H1 (cell line): ENCODE data around the gene MAMSTR. TPM values are rescaled to one million over a fixed set of nuclear protein-coding genes. Genes with fewer than 3 reads are reported as not detected.

Source experiments
- CHD7 ChIP-seq: fragments of 300-600 bp; sonication (generic); IDR thresholded peaks from 2 replicates; pipeline ENCODE4 v1.7.1; 2012; ENCODE audit warnings: low read length, moderate library complexity, mild to moderate bottlenecking, inconsistent platforms; ENCODE audit not compliant: insufficient replicate concordance
- KDM4A ChIP-seq: IDR thresholded peaks from one replicate; pipeline ENCODE4 v1.7.1; 2012; ENCODE audit warnings: low read depth, mild to moderate bottlenecking, moderate library complexity, low read length, inconsistent platforms; ENCODE audit not compliant: severe bottlenecking
- NANOG ChIP-seq: IDR thresholded peaks from 2 replicates; pipeline ENCODE4 v1.6.1; 2011; ENCODE audit warnings: low read length, low read depth, mild to moderate bottlenecking, inconsistent platforms; ENCODE audit not compliant: insufficient read depth, poor library complexity, severe bottlenecking
- NRF1 ChIP-seq: IDR thresholded peaks from 2 replicates; pipeline ENCODE4 v1.6.1; 2011; ENCODE audit warnings: mild to moderate bottlenecking, low read depth, low read length, improper control_type of control experiment
- RFX5 ChIP-seq: IDR thresholded peaks from 2 replicates; pipeline ENCODE4 v1.6.1; 2011; ENCODE audit warnings: low read depth, low read length, improper control_type of control experiment, borderline replicate concordance
- RNF2 ChIP-seq: fragments of 200-900, 300-1000 bp; sonication (generic); IDR thresholded peaks from 2 replicates; pipeline ENCODE4 v1.7.1; 2016; ENCODE audit warnings: borderline replicate concordance, low read depth, mild to moderate bottlenecking, antibody characterized with exemption, low read length; ENCODE audit not compliant: poor library complexity, severe bottlenecking; ENCODE audit errors: missing control alignments
- SIRT6 ChIP-seq: IDR thresholded peaks from one replicate; pipeline ENCODE4 v1.7.1; 2012; ENCODE audit warnings: low read length, inconsistent platforms
- SUZ12 ChIP-seq: fragments of 200-600 bp; sonication (generic); IDR thresholded peaks from 2 replicates; pipeline ENCODE4 v1.6.1; 2012; ENCODE audit warnings: mild to moderate bottlenecking, inconsistent platforms, low read length, moderate library complexity, mixed read lengths
- polyA plus RNA-seq, 7 experiments: library from polyadenylated mRNA; depleted of rRNA in 3 of 7; stranded (reverse) in 5 of 7; unstranded in 2 of 7; fragments of >200 nt in 5 of 7; fragments of 200-250 nt in 2 of 7; gene quantifications; 1 replicate in 5 of 7; 2 replicates in 1 of 7; 4 replicates in 1 of 7; pipeline versions ENCODE4 v1.2.1 to v1.2.3, GENCODE V29; 2011 to 2013; ENCODE audit warnings: missing spikeins in 2 of 7, mixed read lengths in 2 of 7
- total RNA-seq: library from RNA; stranded (reverse); fragmentation: NEBNext Ultra II Directional; extraction: Animal tissue kit (Norgen Biotek cat#: 25700); gene quantifications from 2 replicates; pipeline ENCODE4 v1.2.1, GENCODE V29; 2021

The MAMSTR gene
- total and polyA plus RNA-seq, 2 of the 8 experiments (the other 6 are each of a cell fraction or from before 2014, with no cell fraction given), result 2.0 to 2.3 TPM

GRCh38 chr19:48738557-48739403 lies 19.3 kb upstream of the MAMSTR start (continued):
- TF ChIP-seq CHD7 (no peak), NANOG (no peak), SIRT6 (no peak), KDM4A (peak; percentile 87), RNF2 (no peak), RFX5 (no peak), SUZ12 (peak; percentile 29; the same call in 1 of the 2 replicates), NRF1 (0 out of 2 replicates have a peak, but pooled peaks have one; percentile 6)
